ENCODE data around the gene ALG12. TPM values are rescaled to one million over a fixed set of nuclear protein-coding genes. Genes with fewer than 3 reads are reported as not detected.

The ALG12 gene
- total and polyA plus RNA-seq, 2 of the 13 experiments (the other 11 are each of a cell fraction or from before 2014, with no cell fraction given): 7.8 to 15.8 TPM

GRCh38 chr22:49917974-49918910, at the start of gene ALG12, which contains the start of gene CRELD2 (continued):
- TF ChIP-seq ZNF597 (CRISPR knock-in tag; IDR thresholded peaks at IDR 0.05) (no peak), ZFX (CRISPR knock-in tag; IDR thresholded peaks at IDR 0.05; ENCODE audit: low read depth) (peak; percentile 95), ATF6 (CRISPR knock-in tag; conservative IDR thresholded peaks at IDR 0.05) (no peak), SIN3B (IDR thresholded peaks at IDR 0.05; ENCODE audit: low read length) (no peak), HDAC6 (IDR thresholded peaks at IDR 0.05; ENCODE audit: low read depth, low read length) (no peak), ZNF383 (CRISPR knock-in tag; IDR thresholded peaks at IDR 0.05; ENCODE audit: borderline replicate concordance) (no peak), ZNF749 (CRISPR knock-in tag; IDR thresholded peaks at IDR 0.05; ENCODE audit: borderline replicate concordance) (no peak; the same call in 1 of the 2 replicates), TBX3 (IDR thresholded peaks at IDR 0.05; ENCODE audit: borderline replicate concordance) (no peak), KLF16 (CRISPR knock-in tag; IDR thresholded peaks at IDR 0.05) (peak in 1 of 2 experiments; percentile 70; a peak in 1 of 4 replicates), CENPX (CRISPR knock-in tag; IDR thresholded peaks at IDR 0.05) (no peak), ZBTB25 (CRISPR knock-in tag; IDR thresholded peaks at IDR 0.05) (peak; percentile 67; the same call in 1 of the 2 replicates), ZNF33A (CRISPR knock-in tag; IDR thresholded peaks at IDR 0.05; ENCODE audit: borderline replicate concordance) (no peak), MED13 (CRISPR knock-in tag; IDR thresholded peaks at IDR 0.05) (no peak), ZNF354B (CRISPR knock-in tag; IDR thresholded peaks at IDR 0.05) (no peak), ADNP (CRISPR knock-in tag; IDR thresholded peaks at IDR 0.05) (no peak), ZNF367 (CRISPR knock-in tag; IDR thresholded peaks at IDR 0.05; ENCODE audit: borderline replicate concordance) (no peak), GMEB2 (CRISPR knock-in tag; IDR thresholded peaks at IDR 0.05; ENCODE audit: low read depth) (peak; percentile 41; the same call in 1 of the 2 replicates), CENPBD1 (CRISPR knock-in tag; IDR thresholded peaks at IDR 0.05; ENCODE audit: borderline replicate concordance, low read depth) (no peak), ZNF563 (CRISPR knock-in tag; IDR thresholded peaks at IDR 0.05) (peak; percentile 78; the same call in 1 of the 2 replicates), ZNF274 (CRISPR knock-in tag; IDR thresholded peaks at IDR 0.05) (peak; percentile 63; the same call in 1 of the 2 replicates), GTF2F1 (IDR thresholded peaks at IDR 0.05; ENCODE audit: low read length) (no peak), ZZZ3 (CRISPR knock-in tag; IDR thresholded peaks at IDR 0.05; ENCODE audit: borderline replicate concordance) (no peak), NCOR1 (IDR thresholded peaks at IDR 0.05; ENCODE audit: borderline replicate concordance, low read length) (no peak)
